T-helper 22 cell (primary cell): Measurements from ENCODE around the gene RPL22.

ENCODE experiments used
- DNase-seq: peaks from one replicate; pipeline ENCODE4 v3.0.0-alpha.2; 2020; ENCODE audit warnings: low read depth

Gene RPL22

DNA sequence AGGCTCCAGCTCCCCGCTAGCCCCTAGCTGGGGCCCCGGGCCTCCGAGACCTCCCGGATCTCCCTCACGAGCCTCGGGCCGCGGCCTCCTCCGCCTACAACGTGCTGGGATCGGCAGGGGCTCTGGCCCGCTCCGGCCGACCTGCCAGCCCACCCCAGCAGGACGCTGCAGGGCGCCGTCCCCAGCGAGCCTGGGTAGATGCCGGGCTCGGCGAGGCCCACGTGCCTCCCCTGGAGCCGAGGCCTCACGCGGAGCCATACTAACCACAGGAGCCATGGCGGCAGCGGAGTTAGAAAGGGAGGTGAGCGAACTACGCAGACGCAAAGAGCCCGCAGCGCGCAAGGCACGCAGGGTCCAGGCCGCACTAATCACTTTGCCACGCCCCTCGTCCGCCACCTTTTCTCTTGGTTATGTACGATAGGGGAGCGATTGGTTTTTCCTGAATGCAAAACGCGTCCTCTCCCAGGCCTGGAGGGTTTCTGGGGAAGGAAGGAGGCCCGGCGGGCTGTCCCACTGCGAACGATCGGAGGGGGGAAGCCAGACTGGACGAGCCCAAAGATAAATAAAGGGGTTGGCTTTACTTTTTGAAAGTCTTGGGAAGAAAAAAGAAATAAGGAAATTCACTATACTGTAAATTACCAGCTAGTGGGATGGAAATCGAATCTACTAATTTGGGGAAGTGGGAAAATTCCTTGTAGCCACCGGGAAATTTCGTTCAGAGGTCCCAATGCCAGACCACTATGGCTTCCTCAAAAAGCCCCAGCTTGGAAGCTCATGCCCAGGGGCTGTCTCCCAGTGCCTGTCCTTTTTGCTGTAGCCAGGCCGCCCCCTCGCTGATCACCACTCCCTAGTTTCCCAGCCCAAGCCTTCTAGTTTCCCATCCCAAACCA, at the start of gene RPL22:
Gene RPL22, minus strand, starts transcription at position 298 of the 890 bp plus-strand sequence. Its CDS starts 22 bp downstream, at position 276.
- DNase-seq: peak; percentile 95

DNA sequence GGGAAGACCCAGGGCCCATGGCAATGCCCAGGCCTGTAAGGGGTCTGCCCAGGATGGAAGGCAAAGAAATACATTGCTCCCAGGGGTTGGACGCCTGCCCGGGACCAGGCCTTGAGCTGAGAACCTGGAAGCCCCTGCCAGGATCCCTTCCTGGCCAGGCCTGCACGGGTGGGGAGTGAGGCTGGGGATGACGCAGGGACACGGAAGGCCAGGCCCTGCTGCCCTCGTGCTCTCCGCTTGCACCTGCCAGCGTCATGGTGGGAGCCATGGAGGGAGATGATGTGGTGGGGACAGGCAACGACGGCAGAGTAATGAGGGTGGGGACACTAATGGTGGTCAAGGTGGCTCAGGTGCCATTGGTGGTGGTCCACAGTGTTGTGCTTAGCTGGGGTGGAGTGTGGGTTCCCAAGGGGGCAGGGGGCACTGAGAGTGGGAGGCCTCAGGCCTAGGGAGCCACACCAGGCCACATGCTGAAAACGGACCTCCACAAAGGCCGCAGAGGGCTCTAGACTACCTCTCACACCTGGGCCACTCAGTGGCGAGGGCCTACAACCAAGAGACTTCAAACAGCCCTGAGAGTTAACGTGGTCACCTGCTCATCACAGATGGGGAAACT, 48.9 kb upstream of the RPL22 start:
- no peak for DNase-seq

DNA sequence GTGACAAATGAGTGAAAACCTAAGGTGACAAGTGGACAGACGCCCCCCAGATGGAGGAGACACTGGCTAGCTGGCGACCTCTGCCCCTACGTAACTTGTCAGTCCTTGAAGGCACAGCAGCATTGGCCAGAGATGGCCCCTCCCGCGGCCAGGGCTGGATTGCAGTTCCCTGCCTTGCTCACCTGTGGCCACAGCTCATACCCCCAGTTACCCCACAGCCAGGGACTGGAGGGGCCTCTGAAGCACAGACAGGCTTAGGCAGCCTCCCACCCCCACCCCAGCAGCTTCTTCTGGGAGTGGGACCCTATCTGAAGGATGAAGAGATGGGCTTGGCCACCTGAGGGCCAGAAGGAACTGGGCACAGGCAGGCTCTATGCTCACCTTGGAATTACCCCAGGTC, 48.3 kb upstream of the RPL22 start:
- no peak for DNase-seq

DNA sequence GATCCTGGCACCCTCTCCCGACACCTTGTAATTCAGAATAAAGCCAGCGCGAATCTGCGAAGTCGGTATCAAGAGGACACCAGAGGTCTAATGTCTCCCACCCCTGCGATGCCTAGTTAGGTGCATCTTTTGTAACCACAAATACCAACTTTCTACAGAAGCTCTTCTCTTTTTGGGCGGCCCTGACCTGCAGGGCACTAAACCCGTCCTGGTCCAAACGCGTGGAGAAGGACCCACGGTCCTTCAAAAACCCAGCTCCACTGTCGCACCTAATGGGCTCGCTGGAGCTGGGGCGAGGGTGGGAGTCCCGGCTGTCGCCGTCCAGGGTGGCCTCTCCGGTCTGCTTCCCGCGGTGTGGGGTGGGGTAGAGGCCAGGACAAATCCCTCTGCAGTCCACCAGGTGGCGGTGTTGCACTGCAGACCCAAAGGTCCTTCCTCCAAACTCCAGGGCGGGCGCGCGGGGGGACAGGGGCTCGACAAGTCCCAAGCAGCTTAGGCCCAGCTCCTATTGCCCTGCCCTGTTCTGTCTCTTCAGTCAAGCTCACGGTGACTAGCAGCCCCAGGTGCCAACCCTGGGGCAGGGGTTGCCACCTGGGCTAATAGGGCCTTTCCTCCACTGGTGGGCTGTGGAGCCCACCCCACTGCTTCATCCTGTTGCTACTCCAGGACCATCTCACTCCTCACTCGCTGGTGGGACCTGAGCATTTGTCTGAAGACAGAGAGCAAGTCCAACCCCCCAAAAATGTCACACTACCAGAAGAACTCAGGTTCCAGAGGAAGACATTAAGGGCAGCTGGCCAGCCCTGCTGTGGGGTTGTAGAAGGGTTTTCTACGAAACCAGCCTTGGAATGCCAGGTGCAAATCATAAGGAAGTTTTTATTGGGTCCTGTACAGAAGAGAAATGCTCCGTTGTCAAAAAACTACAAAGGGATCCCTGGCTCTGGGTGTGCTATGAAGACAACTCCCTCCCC, 47.4 kb upstream of the RPL22 start:
- DNase-seq: peak; percentile 55

DNA sequence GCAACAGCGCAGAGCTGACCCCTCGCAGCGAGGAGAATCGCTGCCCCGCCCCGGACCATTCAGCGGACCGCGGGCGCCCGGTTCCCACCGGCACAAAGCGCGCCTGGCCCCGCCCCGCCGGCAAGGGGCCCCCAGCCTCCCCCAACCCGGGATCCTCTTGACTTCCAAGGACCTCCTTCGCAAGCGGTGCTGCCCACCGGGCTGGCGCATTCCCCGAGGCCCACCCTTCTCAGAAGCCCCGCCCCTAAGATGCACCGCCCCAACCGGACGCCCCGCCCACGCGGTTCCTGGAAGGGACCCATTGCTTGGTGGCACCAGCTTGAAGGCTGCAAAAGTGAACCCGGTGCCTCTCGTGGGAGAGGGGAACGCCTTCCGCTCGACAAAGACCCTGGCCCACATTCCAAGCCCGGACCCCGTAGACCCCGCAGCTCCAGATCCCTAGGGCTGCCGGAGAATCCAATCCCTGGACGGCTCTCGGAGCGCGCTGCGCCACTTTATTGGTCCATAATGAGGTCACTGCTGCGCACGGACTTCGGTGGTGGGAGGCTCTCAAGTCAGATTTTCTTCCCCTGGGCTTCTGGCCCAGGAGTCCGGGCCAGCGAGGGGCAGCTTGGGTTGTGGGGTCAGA, 46.6 kb upstream of the RPL22 start:
- DNase-seq: no peak

DNA sequence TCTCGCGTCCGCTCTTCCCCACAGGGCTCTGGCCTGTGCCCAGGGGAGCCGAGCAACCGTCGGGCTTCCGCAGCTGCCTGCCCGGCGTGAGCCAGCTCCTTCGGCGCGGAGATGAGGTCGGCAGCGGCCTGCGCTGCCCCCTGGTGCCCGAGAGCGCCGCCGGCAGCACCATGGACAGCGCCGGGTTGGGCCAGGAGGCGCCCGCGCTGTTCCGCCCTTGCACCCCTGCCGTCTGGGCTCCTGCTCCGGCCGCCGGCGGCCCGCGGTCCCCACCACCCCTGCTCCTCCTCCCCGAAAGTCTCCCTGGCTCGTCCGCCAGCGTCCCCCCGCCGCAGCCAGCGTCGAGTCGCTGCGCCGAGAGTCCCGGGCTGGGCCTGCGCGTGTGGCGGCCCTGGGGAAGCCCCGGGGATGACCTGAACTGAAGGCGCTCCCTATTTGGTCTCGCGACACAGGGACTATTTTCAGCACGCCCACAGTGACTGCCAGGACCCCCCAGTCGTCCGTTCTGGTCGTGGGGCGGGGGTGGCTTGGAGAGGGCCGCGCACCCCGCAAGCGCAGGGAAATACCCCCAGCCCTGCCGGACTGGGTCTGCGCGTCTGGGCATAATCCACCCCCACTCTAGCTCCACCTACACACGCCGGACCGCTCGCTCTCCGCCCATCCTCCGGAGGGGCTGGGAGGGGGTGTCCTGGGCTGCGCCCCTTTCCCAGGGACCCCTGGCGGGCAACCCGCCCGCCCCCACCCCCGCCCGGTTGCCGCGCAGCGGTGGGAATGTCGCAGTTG, 45.9 kb upstream of the RPL22 start:
- DNase-seq: peak; percentile 57

DNA sequence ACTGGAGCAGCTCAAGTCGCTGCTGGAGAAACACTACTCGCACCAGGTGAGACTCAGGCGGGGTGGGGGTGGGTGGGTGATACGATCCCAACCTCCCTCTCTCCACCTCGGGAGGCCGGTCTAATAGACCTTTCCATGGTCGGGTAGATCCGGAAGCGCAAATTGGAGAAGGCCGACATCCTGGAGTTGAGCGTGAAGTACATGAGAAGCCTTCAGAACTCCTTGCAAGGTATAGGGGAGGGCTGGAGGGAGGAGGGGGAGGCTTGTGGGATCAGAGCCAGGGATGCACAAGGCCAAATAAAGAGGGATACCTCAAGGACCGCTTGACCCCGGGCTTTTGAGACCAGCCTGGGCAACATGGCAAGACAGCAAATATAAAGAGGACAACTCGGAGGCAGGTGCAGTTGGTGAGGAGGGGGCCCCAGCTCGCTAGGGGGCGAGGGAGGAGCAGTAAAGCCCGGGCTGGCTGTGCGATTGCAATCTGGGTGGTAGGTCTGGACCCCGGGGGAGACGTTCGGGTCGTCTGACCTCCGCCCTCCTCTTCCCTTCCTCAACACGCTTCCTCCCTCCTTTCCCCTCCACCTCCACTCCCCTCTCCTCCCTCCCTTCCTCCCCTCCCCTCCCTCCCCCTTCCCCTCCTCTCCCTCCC, 45.1 kb upstream of the RPL22 start:
- no peak for DNase-seq

DNA sequence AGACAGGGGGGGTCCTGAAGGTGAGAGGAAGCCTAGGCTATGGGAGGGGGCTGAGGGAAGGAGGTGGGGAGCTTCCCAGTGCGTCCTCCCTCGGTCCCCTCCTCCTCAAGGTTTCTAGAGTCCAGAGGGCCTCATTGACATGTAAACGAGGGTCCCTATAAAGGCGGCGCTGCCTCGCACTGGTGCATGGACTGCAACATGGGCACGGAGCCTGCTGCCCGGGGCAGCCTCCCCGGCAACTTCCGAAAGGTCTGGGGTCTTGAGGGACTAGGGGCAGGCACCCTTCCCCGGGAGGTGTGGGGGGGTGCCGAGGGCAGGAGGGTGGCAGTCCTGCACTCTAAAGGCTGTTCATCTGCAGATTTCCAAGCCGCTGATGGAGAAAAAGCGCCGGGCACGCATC, 44.6 kb upstream of the RPL22 start, which contains the start of gene HES3:
Gene HES3, plus strand, starts transcription at position 187 of the 400 bp plus-strand sequence. Its CDS starts 187 bp downstream, at position 374.
- no peak for DNase-seq

DNA sequence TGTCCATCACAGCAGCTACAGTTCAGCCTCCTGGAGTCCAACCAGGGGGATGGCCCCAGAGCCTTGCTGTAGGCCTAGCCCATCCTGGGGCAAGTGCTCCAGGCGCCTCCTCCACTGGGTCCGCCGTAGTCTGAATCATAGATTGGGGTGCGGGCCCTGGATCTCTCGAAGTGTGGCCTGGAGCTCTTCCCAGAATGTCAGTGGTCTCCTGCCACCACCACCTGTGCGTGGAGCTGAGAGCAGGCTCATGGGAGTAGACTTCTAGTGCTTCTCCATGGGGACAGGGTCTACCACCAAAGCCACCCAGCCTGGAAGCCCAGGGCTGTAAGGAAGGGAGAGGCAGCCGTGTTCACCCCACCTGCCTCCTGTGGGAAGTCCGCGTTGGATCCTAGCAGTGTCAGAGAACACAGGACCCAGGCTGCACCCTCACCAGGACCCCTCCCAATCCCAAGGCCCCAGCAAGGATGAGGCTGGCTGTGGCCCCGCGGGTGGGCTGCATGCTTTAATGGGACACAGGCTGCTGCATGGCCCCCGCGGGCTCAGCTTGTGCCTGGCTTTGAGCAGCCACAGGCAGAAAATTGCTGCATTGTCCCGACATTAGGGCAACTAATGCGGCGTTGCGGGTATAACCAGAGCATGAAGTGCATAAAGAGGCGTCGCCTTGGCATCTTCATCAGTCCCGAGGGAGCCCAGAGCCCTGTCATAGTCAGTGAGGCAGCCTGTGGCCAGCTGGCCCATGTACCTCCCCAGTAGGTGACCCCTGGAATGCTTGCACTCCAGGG, 43.8 kb upstream of the RPL22 start:
- DNase-seq: no peak

DNA sequence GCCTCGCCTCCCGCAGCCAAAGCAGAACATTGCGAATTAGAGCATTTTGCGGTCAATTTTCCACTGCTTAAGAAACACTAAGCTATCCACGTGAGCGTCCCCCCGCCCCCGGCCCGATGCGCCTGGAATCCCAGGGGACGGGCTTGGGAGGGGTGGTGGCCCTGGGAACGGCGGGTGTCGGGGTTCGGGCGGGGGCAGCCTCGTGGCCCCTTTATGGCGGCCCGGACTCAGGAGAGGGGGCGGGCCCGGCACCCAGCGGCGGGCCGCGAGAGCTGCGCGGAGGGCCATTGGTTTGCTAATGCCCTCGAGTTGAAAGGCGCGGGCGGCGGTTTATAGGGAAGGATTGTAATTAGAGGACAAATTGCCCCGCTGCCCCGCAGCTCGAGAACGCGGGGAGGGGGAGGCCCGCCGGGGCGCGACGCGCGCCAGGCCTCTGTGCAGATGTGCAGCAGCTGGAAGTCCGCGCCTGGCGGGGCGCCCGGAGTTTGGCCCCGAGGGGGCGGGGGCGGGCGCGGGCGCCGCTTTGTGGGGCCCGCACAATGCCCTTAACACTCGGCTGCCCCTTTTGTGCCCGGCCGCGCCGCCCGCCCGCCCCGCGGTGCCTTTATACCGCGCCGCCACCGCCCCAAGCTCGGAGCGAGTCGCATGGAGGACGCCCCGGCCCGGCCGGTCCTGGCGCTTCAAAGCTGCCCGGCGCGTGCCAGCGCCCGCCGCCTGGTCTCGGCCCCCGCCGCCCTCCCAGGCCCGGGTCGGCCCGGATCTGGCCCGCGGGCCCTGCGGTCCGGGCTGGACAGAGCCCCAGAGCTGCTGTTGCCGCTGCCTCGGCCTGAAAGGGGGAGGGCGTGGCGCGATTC, 42.7 kb upstream of the RPL22 start:
- DNase-seq: no peak

DNA sequence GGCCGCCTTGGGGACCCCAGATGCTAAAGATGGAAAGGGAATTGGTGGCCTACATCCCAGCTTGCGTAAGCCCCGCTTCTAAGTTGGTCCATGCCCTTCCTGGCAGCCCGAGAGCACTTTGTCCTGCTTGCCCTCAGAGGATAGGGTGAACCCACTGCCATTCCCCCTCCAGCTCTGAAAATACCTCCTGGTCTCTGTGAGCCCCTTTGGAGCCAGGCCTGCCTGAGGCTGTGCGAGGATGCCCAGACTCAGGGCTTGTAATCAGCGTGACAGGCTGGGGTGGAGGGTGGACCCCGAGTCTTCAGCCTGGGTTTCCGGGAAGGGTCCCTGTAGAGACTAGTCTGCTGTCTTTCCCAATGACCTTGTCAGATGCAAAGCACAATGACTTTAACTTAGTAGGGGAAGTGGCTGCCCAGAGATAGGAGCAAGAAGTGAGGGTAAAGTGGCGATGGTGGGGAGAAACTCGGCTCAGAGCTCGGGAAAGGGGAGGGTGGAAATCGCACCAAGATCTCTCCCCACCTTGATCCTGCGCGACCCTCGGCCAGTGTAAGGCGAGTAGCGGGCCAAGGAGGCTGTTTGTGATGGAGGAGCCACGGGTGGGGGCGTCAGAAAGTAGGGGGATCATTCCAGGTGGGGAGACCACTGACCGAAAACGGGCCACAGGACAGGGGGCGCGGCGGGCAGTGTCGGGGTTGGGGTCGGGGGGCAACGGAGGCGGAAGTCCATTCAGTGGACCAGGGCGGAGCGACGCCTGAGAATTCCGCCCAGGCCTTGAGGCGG, 41.9 kb upstream of the RPL22 start:
- no peak for DNase-seq

DNA sequence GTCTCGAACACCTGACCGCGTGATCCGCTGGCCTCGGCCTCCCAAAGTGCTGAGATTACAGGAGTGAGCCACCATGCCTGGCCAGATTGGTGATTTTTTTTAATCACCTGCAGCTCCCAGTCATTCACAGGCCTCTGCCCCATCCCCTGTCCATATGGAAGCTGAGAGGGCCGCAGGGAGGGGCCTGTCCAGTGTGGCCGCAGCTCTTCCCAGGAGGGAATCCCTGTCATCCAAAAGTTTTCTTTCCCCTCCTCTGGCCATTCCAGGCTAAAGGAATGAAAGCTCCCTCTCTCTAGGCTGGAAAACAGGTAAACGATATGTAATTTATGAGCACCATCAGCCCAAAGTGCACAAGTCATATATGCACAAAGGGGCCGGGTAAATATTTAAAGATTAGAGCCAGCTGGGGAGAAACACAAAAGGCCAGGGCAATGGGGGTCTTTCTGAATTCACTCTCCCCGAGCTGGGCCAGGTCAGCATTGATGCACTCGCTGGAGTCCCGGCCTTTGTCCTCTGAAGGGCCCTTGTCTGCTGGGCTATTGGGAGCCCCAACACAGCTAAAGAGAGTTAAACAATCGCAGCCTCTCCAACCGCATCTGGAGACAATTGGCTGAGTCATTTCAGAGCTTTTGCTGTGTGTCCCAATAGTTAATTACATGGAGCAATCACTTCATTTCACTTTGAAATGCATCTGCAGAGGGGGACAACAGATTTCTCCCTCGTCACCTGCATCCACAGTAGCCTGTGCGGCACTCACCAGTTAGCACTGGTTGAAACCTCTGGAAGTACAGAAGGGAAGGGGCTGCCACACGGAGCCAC, 40.8 kb upstream of the RPL22 start:
- no peak for DNase-seq

DNA sequence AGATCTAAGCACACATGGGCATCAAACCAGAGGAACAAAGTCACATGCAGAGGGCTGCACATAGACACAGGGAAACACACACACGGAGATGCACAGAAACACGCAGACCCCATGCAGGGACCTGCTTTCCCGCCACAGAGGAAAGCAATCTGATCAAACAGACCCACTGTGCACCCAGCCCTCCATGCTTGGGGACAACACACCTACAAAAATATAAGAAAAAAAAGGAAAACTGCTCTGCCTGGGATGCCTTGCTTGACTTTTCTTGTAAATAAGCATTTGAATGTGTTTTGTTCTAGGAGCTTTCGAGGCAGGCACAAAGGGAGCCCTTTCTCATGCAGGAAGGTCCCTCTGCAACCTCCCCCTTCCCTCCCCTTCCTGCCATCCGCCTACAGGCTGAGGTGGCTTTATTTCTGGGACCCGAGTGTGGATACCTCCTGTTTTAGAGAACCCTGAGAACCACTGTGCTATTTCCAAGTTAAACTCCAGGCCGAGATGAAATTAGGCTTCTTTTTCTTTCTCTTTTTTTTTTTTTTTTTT, 39.9 kb upstream of the RPL22 start:
- no peak for DNase-seq

DNA sequence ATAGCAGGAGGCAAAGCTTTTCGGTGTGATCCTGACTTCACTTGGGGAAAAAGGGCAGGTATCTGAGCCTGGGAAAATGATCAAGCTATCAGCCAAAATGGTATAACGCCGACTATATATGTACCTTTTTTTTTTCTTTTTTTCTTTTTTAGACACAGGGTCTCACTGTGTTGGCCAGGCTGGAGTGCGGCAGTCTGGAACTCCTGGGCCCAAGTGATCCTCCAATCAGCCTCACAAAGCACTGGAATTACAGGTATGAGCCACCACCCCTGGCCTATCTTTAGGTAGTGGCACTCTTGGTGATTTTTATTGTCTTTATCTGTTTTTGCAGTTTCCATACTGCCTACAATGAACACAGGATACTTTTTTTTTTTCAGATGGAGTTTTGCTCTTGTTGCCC, 37.7 kb upstream of the RPL22 start:
- no peak for DNase-seq

DNA sequence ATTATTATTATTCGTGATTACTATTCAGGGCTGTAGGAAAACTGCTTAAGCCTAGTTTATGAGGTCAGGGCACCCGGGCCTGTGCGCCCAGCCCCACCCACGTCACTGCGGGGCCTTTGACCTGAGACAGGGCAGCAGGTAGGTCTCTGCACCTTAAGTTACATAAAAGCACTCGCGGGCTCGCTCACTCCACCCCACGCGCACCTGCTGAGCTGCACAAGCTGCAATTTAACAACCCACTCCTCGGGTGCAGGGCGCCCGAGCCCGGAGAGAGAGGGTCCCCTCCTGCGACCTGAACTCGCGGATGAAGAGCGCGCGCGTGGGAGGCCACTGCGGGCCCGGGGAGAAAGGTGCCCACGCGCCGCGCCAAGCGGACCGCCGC, 35.9 kb upstream of the RPL22 start:
- no peak for DNase-seq

DNA sequence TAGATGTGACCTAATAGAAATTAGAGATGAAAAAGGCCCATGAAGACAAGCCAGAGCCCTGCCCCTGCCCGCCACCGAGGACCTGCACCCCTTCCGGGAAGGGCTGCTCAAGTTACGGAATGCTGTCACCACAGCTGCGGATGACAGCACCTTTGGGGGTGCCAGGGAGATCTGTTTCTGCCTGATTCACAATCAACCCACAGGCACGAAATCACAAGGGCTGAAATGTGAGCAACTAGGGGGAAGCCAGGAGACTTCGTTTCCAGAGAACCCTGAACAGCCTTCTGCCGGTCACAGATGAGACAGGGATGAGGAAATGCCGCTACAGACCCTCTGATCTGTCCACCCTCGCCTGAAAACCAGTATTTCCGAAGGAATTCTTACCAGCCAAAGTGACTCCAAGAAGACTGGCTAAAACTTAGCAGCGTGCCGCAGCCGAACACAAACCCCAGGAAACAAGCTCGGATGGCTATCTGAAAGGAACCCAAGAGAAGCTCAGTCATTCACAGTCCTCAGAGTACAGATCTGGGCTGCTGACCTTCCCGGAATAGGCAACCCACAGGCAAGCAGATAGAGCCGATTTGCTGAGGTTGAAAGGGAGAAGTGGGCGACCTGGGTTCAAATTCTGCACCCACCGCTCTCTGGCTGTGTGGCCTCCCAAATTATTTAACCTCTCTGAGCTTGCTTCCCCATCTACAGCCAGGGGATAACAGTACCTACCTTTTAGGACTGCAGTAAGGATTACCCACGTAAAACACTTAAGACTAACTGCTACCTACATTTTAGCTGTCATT, 35.3 kb upstream of the RPL22 start:
- DNase-seq: no peak
